Measurements from ENCODE around the gene KLHL10.
A peak's percentile ranks its signal among the peaks of the same experiment; 100 is the strongest.
"Not testable (repeated sequence)": the region's sequence is repeated elsewhere in the genome, so short reads cannot be mapped to it uniquely, and the experiment has no call there.

The KLHL10 gene

DNA sequence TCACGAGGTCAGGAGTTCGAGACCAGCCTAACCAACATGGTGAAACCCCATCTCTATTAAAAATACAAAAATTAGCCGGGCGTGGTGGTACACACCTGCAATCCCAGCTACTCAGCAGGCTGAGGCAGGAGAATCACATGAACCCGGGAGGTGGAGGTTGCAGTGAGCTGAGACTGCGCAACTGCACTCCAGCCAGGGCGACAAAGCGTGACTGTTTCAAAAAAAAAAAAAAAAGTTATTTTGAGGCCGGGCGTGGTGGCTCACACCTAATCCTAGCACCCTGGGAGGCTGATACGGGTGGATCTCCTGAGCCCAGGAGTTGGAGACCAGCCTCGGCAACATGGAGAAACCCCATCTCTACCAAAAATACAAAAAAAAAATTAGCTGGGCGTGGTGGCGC lies 13.8 kb downstream of the KLHL10 start:
- DNase-seq (ENCODE audit: low read depth): not testable (repeated sequence)

DNA sequence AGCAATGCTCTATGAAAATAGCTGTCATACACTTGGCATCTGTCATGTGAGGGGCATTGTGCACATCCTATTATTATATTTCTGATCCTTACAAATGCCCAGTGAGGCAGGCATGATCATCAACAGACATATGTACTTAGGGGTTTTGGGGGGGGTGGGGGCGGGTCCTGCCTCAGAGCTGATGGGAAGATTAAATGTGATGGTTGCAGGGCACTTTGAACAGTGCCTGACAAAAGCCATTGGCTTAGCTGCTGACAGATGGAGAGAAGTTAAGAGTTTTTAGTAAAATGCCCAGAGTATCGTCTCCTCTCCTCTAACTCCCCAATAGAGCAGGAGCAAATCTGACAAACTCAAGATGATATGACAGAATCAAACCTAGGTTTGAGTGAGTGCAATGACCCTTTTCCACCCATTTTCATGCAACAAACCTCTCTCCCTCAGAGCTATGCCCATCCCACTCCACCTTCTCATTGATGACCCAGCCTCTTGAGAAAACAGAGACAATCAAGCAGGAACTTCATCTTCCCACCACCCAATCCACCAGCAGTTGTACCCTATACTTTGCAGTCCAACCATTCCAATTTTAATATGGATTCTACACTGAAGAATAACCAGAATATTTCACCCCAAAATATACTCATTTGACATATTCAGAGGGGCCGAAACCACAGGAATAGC lies 22.8 kb downstream of the KLHL10 start:
- DNase-seq (ENCODE audit: low read depth): no peak

DNA sequence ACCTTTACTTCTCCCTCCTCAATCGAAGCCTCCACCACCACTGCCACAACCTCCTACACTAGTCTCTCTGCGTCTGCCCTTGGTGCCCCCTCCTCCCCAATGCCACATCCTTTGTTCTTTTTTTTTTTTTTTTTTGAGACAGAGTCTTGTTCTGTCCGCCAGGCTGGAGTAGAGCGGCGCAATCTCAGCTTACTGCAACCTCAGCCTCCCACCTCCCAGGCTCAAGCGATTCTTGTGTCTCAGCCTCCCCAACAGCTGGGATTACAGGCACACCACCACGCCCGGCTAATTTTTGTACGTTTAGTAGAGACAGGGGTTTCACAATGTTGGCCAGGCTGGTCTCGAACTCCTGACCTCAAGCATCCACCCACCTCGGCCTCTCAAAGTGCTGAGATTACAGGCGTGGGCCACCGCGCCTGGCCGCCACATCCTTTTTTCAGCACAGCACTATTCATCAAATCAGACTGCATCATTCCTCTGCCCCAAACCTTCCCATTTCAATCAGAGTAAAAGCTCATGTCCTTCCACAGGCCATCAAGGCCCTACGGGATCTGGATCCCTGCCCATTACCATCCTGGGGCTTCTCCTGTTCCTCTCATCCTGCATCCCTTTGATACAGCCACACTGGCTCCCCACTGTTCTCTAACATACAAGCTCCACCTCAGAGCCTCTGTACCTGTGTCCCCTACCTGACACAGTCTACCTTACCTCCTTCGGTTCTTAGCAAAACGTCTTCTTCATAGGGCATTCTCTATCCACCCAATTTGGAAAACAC lies 25.6 kb downstream of the KLHL10 start:
- DNase-seq (ENCODE audit: low read depth): peak; percentile 13

DNA sequence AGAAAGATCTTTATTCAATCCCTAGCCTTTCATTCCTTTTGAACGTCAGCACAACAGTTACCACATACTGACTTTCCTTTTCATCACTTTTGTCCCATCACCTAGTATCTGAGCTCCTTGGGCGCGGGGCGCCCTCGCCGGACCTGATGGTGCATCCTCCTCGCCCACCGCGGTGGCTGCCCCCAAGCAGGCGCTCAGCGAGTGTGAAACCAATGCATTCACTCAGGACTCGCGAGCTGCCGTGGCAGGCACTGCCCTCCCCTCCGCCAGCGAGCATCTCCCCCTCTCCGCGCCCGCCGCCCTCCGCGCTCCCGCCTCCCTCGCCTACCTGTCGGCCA lies 26.8 kb downstream of the KLHL10 start:
- peak; percentile 9 for DNase-seq (ENCODE audit: low read depth)

DNA sequence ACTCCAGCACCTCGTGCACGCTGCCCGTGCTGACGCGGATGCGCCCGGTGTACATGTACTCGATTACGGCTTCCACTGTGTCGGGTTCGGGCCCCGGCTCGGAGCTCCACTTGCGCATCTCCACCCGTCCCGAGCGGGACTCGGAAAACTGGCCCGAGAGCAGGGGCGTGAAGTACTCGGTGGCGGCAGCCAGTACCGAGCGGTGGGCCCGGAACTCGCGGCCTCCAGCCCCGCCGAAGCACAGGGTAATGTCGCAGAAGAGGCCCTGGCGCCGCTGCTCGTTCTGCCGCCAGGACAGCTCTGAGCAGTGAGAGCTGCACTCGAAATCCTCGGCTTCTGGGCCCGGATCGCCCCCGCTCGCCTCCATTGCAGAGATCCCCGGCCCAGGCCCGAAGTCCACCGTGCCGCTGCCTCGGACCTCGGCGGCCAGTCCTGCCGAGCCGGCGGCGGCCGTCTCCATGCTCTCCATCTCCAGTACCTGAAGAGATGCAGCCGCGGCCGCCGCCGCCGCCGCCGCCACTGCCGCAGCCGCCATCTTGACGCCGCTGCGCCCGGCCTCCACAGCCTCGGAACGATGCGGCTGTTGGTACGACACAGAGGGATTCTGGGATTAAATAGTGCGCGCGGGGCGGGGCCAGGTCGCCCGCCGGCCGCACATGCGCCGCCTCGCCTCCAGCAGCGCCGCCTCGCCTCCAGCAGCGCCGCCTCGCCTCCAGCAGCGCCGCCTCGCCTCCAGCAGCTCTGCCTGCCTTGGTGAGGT lies 27.4 kb downstream of the KLHL10 start, which contains the start of gene KLHL11:
Gene KLHL11 (minus strand): TSS at position 588 of the 760 bp plus-strand sequence. CDS start 53 bp downstream, at position 535.
- peak; percentile 91 for DNase-seq (ENCODE audit: low read depth)

DNA sequence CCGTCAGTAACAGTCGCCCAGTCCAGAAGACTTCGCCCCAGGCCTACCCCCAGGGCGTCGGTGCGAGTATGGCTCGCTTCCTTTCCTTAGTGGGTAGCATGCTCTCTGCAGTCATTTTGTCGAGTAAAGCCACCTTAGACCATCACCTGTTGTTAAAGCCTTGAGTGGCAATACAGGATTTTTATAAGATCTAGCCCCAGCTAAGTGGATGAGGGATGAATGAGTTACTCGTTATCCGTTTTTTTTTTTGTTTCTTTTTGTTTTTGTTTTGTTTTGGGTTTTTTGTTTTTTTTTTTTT lies 27.9 kb downstream of the KLHL10 start:
- no peak for DNase-seq (ENCODE audit: low read depth)

DNA sequence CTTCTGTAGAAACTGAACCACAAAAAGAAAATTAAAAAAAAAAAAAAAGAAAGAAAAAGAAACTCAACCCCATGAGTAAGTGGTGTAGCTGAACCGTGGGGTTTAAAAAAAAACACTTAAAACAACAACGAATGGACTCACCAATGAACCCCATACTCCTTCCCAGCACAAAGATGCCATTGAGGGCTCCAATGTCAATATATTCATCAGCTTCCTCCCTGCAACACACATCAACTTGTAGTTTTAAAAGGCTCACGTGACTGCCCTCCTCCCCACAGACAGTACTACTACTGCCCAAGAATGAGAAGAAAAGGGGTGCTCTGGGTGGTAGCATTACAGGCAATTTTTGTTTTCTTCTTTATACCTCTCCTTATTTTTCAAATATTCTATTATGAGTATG lies 30.9 kb downstream of the KLHL10 start:
- DNase-seq (ENCODE audit: low read depth): no peak

DNA sequence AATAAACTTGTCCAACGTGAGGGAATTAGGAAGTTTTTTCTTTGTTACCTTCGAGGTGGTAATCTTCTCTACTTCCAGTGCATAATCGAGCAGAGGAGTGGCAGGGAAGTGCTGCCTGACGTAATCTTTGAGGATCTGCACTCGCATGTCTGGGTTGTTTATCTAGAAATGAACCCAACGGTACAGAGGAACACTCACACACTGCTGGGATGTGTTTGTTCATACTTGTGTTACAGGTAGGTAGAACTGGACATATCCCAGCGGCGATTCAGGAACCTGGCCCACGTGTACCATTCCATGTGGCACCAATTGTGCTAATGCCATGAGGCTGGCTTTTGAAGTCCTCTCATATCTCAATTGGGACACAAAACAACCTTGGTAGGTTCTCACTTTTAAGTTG lies 31.8 kb downstream of the KLHL10 start:
- DNase-seq (ENCODE audit: low read depth): no peak

DNA sequence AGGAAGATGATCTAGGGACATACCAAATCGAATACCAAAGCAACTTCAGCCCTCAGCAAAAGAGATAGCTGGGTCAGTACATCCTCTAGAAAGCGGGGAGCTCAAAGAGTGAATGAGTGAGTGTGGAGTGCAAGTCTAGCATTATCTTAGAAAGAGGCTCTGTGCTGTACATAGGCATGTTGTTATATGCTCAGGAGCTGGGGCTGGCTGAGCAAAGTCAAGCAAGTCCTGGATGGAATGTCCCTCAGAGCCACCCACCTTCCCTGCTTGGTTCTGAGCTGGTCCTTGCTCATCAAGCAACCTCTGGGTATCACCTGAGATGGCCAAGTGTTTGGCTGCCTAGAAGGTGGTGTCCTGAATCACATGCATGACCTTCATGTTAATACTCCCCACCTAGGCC lies 32.5 kb downstream of the KLHL10 start:
- no peak for DNase-seq (ENCODE audit: low read depth)

DNA sequence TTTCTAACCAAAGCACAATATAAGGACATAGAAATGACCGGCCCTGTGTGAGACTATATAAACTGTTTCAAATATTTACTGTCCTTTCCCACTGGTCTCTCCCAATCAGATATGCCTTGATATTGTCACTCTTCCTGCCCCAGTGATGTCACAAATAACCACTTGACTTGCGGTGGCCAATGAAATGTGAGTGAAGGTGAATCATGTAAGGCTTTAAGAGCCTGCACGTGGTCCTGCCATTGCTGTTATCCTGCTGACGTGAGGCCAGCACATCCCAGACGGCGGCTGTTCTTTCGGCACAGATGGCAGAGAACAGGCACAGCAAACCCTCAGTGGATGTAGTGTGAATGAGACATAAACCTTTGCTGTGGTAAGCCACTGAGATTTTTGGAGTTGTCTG lies 33.0 kb downstream of the KLHL10 start:
- DNase-seq (ENCODE audit: low read depth): no peak

DNA sequence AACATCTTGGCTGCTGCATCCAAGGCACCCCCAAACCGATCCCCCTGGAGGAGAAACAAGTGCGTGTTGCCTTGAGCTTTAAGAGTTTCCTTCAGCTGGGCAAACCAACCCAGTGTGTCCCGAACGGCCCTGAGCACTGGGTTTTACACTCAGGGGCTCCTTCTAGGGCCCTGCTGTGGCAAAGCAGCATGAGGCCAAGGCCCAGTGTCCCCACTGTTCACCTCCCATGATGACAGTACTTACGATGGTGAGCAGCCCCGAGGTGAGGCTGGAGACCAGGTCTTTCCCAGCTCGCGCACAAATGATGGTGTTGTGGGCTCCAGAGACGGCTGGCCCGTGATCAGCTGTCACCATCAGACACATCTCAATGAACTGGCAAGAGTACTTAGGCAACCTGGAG lies 34.2 kb downstream of the KLHL10 start:
- DNase-seq (ENCODE audit: low read depth): no peak

DNA sequence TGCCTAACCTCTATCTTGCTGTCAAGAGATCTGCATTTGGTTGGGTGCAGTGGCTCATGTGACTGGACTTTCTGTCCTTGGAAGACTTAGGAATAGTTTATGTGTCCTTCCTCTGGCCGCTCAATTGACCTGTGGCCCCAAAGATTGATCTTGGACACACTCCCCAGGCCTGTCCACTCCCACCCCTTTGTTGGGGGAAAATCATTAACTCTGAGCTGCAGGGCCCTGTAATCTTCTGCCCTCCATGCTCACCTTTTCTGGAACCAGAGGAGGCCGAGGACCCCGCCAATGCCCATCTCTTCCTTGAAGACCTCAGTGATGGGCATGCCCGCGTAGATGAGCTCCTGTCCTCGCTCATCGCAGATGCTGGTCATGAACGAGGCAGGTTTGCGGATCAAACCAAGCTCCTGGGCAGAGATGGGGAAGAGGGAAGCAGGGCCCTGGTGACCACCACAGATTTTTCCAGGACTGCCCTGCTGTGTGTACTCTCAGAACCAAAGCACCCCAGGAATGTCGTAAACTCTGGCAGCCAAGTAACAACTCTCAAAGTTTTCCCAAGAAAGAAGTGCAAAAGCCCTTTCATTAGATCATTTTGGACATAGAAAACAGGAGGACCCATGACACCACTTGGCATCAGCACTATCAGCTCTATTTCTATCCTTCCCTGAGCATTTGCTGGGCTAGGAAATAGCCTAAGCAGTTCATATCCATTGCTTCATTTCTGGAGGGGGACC lies 36.1 kb downstream of the KLHL10 start:
- peak; percentile 68 for DNase-seq (ENCODE audit: low read depth)

DNA sequence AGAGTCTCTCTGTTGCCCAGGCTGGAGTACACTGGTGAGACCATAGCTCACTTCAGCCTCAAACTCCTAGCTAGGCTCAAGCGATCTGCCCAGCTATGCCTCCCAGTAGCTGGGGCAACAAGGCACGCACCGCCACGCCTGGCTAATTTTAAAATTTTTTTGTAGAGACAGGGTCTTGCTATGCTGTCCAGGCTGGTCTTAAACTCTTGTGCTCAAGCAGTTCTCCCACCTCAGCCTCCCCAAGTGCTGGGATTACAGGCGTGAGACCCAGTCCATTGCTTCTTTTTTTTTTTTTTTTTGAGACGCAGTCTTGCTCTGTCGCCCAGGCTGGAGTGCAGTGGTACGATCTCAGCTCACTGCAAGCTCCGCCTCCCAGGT lies 36.7 kb downstream of the KLHL10 start:
- DNase-seq (ENCODE audit: low read depth): not testable (repeated sequence)

DNA sequence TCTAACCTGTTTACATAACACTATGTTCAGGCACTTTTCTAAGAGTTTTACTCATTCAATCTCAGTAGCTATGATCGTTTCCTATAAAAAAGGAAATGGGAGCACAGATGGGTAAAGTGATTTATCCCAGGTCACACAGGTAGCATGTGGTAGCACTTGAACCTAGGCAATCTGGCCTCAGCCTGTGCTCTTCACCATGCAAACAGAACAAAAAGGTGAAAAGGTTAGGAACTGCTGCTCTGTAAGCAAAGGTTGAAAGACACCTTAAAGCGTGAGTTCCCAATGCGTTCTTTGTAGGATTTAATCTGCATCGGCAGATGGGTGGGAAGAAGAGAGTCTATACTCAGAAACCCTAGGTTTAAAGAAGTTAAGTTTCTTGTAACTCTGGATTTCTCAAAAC lies 42.5 kb downstream of the KLHL10 start:
- no peak for DNase-seq (ENCODE audit: low read depth)

DNA sequence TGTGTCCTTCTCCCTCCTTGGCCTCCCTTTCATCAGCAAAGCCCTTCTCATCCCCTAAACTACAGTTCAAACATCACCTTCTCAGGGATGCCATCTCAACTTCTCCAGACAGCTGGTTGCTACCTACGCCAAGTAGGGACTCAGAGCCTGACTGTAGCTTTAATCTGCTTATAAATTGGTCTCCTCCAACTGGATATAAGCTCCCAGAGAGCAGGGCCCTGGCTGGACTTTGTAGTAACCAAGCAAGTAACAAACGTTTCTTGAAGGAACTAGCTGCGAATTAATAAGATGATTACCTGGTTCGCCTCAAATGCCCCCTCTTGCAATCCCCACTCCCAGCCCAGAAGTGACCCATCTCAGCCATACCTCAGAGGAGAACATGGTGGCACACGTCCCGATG lies 45.1 kb downstream of the KLHL10 start:
- no peak for DNase-seq (ENCODE audit: low read depth)

DNA sequence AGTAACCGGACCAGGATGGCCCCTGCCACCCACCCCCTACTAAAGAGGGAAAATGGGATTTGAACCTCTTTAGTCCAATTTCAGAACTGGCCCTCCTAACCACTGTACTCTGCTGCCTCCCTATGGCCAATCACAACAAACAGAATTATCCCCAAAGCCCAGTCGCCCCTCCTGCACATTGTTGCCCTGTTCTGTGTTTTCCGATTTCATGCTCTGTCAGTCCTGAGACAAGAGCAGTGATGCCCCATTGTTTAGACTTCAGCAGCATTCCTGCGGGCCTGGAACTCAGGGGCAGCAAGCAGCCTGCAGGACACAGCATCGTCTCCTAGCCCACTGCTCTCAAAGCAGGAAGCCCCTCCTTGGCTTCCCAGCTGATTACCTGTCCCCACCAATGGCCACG lies 48.1 kb downstream of the KLHL10 start:
- no peak for DNase-seq (ENCODE audit: low read depth)

DNA sequence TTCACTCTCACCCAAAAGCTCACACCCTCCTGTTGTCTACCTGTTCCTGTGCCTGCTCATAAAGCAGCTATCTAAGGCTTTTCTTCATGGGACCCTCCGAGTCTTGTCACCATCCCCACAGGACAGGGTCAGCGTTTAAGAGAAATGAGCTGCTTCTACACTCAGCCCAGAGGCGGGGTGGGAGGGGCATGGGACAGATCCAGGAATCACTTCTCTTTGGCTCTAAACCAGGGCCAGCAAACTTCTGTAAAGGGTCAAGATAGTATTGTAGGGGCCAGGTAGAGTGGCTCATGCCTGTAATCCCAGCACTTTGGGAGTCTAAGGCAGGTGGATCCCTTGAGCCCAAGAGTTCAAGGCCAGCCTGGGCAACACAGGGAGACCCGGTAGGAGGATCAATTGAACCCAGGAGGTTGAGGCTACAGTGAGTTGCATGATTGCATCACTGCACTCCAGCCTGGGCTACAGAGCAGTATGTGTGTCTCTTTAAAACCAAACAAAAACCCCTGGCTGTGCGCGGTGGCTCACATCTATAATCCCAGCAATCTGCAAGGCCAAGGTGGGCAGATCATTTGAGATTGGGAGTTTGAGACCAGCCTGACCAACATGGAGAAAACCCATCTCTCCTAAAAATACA lies 50.8 kb downstream of the KLHL10 start:
- DNase-seq (ENCODE audit: low read depth): no peak

DNA sequence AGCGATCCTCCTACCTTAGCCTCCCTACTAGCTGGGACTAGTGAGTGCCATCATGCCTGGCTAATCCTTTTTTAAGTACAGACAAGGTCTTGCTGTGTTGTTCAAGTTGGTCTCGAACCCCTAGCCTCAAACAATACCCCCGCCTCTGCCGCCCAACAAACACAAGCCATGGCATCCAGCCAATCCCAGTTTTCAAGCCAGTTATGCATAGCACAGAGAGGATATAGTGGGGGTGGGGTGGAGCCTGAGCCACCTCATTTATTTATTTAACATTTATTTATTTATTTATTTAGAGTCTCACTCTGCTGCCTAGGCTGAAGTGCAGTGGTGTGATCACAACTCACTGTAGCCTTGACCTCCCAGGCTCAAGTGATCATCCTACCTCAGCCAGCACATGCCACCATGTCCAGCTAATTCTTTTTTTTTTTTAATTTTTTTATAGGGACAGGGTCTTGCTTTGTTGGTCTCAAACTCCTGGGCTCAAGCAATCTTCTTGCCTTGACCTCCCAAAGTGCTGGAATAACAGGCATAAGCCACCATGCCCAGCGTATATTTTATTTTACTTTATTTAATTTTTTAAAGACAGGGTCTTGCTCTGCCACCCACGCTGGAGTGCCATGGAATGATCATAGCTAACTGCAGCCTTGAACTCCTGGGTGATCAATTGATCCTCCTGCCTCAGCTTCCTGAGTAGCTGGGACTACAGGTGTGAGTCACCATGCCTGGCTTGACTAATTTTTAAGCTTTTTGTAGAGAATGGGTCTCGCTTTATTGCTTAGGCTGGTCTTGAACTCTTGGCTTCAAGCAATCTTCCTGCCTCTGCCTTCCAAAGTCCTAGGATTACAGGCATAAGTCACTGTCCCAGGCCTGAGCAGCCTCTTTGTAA lies 53.8 kb downstream of the KLHL10 start:
- peak; percentile 31 for DNase-seq (ENCODE audit: low read depth)

DNA sequence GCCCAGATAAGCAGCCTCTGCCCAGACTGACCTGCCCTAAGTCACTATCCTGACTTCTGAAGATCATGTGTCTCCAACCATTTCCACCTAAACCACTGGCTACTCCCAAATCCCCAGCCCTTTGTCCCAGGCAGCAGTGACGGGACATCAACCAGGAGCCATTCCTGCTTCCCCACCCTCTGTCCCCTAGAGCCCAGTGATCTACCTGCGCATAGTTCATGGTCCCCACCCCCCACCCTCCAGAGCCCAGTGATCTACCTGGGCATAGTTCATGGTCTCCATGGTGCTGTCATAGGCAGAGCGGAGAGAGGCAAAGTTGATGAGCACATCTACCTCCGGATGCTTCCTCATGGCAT lies 54.4 kb downstream of the KLHL10 start:
- DNase-seq (ENCODE audit: low read depth): no peak

DNA sequence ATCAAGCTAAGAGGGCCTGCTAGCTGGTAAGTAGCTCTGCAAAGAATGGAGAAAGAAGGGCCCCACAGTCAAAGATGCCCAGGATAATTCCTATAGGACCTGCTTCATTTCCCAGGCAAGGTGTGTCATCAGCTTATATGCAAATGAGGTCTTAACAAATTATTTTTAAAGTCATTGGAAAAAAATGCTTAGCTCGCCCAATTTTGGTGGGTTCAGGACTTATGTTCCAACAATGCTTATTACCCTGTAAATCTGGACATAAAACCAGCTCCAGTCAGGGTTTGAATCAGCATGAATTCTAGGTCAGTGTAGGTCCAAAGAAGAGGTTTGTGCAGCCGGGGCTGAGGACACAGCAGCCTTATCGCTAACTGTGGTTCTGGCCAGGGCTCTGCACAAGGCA lies 55.8 kb downstream of the KLHL10 start:
- no peak for DNase-seq (ENCODE audit: low read depth)

DNA sequence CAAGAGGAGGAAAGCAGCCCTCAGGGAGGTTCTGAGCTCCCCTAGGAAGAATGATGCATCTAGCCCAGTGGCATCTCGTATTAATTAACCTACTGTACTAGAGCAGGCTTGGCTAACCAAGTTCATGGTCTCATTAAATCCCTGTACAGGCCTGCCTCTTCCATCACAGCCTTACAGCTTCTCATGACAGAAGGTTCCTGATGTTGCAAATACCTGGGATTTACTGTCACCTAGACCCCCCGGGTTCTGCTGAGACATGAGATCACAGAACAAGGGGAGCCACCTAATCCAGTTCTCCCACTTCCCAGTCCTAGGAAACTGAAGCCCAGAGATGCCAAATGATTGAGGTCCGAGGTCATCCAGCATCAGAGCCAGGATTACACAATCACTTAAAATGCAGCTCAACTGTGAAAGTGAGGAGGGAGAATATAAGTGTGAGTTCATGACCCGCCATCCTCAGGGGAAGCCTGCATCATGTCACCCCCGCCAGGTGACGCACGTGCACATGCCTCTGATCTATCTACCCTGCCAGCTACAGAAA lies 57.2 kb downstream of the KLHL10 start:
- DNase-seq (ENCODE audit: low read depth): peak; percentile 96
